ENCODE data around the gene ATF6.

GRCh38 chr1:161946071-161946987 lies 180.2 kb downstream of the ATF6 start:
- no peak for TF ChIP-seq CTCF (IDR thresholded peaks at IDR 0.05)
- no peak for TF ChIP-seq REST (IDR thresholded peaks at IDR 0.05)
- TF ChIP-seq POLR2A (IDR thresholded peaks at IDR 0.05; ENCODE audit: low read length), result no peak
- TF ChIP-seq MAZ (IDR thresholded peaks at IDR 0.05; ENCODE audit: borderline replicate concordance, low read depth, low read length), result no peak
- TF ChIP-seq HOXA7 (CRISPR knock-in tag; IDR thresholded peaks at IDR 0.05), result no peak
- TF ChIP-seq FOSL2 (IDR thresholded peaks at IDR 0.05), result no peak
- TF ChIP-seq FOSL2 (CRISPR knock-in tag; IDR thresholded peaks at IDR 0.05), result no peak
- no peak for TF ChIP-seq TFCP2L1 (CRISPR knock-in tag; IDR thresholded peaks at IDR 0.05)
- no peak for TF ChIP-seq ZC3H11A (IDR thresholded peaks at IDR 0.05)
- TF ChIP-seq RARB (CRISPR knock-in tag; IDR thresholded peaks at IDR 0.05), result no peak
- TF ChIP-seq USF2 (IDR thresholded peaks at IDR 0.05), result no peak
- TF ChIP-seq KDM1A (IDR thresholded peaks at IDR 0.05; ENCODE audit: low read depth), result no peak
- no peak for TF ChIP-seq EP300 (IDR thresholded peaks at IDR 0.05)
- TF ChIP-seq MYC (IDR thresholded peaks at IDR 0.05; ENCODE audit: borderline replicate concordance, low read length), result no peak
- no peak for TF ChIP-seq GATA3 (IDR thresholded peaks at IDR 0.05; ENCODE audit: borderline replicate concordance)
